Mucosa of stomach (tissue), 1 donor: ENCODE data around the gene TRMT2B.

ENCODE experiments used
- H3K27me3 ChIP-seq: one replicate; pipeline ENCODE4 v1.7.0; 2013; ENCODE audit warnings: mild to moderate bottlenecking, low read length; ENCODE audit not compliant: control insufficient read depth, insufficient read depth
- H3K36me3 ChIP-seq: one replicate; pipeline ENCODE4 v1.7.0; 2013; ENCODE audit warnings: low read length; ENCODE audit not compliant: control insufficient read depth, insufficient read depth
- H3K4me1 ChIP-seq: one replicate; pipeline ENCODE4 v1.7.0; 2013; ENCODE audit warnings: mild to moderate bottlenecking, low read length; ENCODE audit not compliant: control insufficient read depth, insufficient read depth
- H3K4me3 ChIP-seq: one replicate; pipeline ENCODE4 v1.7.0; 2013; ENCODE audit warnings: low read length
- H3K9ac ChIP-seq: one replicate; pipeline ENCODE4 v1.7.0; 2013; ENCODE audit warnings: mild to moderate bottlenecking, low read length, moderate library complexity
- H3K9me3 ChIP-seq: one replicate; pipeline ENCODE4 v1.7.0; 2013; ENCODE audit warnings: mild to moderate bottlenecking, low read length, moderate library complexity; ENCODE audit not compliant: control insufficient read depth
- donor health status: Pancreatic carcinoma.

The TRMT2B gene

GRCh38 chrX:100964362-100964761, 87.5 kb downstream of the TRMT2B start:
- Histone ChIP-seq H3K36me3 (no peaks in the 10 kb centered on the region), H3K4me3 (no peak overlapping the region), H3K9me3 (no peaks in the 10 kb centered on the region), H3K4me1 (no peaks in the 10 kb centered on the region), H3K9ac (no peak overlapping the region), H3K27me3 (no peaks in the 10 kb centered on the region)

DNA sequence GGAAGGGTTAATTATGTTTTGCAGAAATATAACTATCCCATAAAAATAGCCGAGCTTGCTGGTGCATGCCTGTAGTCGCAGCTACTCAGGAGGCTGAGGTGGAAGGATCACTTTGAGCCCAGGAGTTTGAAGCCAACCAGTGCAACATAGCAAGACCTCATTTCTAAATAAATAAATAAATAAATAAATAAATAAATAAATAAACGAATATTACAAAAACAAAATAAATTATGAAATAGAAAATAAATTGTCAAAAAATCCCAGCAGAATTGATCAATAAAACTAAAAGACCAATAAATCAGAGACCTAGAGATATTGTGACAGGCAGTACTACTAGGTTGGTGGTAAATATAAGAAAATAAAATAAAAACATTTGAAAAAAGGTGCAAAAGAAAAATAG, 89.1 kb downstream of the TRMT2B start:
- H3K4me1 ChIP-seq: no peaks in the 10 kb centered on the region
- H3K36me3 ChIP-seq: no peaks in the 10 kb centered on the region
- no peaks in the 10 kb centered on the region for H3K27me3 ChIP-seq
- H3K9me3 ChIP-seq: no peaks in the 10 kb centered on the region
- H3K9ac ChIP-seq: no peak overlapping the region
- no peak overlapping the region for H3K4me3 ChIP-seq
